Esophagus (tissue), 2 donors: ENCODE measurements around the gene XNDC1N. TPM values are rescaled to one million over a fixed set of nuclear protein-coding genes. Genes with fewer than 3 reads are reported as not detected.
"Not testable (repeated sequence)": the region's sequence is repeated elsewhere in the genome, so short reads cannot be mapped to it uniquely, and the experiment has no call there.

Source experiments
- H3K27ac ChIP-seq, 2 donors: one replicate each; pipeline ENCODE4 v1.5.1; 2013; ENCODE audit warnings: low read depth in 2 of 2, mild to moderate bottlenecking in 2 of 2, inconsistent platforms in 1 of 2, low read length in 1 of 2, moderate library complexity in 1 of 2
- H3K27me3 ChIP-seq, 2 donors: one replicate each; pipeline ENCODE4 v1.6.1; 2013; ENCODE audit warnings: low read length in 2 of 2, control low read depth in 1 of 2, mild to moderate bottlenecking in 1 of 2; ENCODE audit not compliant: insufficient read depth in 2 of 2, control insufficient read depth in 1 of 2
- H3K36me3 ChIP-seq, 2 donors: one replicate each; pipeline ENCODE4 v1.6.1; 2013; ENCODE audit warnings: low read length in 1 of 2; ENCODE audit not compliant: control insufficient read depth in 2 of 2, insufficient read depth in 2 of 2
- H3K4me1 ChIP-seq, 2 donors: one replicate each; pipeline ENCODE4 v1.6.1; 2013; ENCODE audit warnings: low read length in 1 of 2; ENCODE audit not compliant: control insufficient read depth in 2 of 2, insufficient read depth in 2 of 2
- H3K4me3 ChIP-seq, 2 donors: one replicate each; pipeline ENCODE4 v1.5.1; 2013; ENCODE audit warnings: low read length in 2 of 2, mild to moderate bottlenecking in 2 of 2, low read depth in 1 of 2, moderate library complexity in 1 of 2
- H3K9me3 ChIP-seq, 2 donors: one replicate each; pipeline ENCODE4 v1.6.1; 2013; ENCODE audit warnings: mild to moderate bottlenecking in 2 of 2, low read depth in 1 of 2, low read length in 1 of 2, moderate library complexity in 1 of 2; ENCODE audit not compliant: control insufficient read depth in 2 of 2, insufficient read depth in 1 of 2
- WGBS, 2 donors: extraction: QIAGEN DNeasy Blood & Tissue Kit; methylation state at CpG; one replicate each; pipeline ENCODE4 v1.1.7; 2013; 5-methylcytosine and 5-hydroxymethylcytosine counted together
- polyA plus RNA-seq, 2 donors: library from polyadenylated mRNA; stranded (reverse); fragments of 200-250 nt; gene quantifications; one replicate each; pipeline ENCODE4 v1.2.3, GENCODE V29; 2013
- donor health status: healthy with polysubstance abuse.
- donor health status: Bipolar disorder and iron deficiency.

XNDC1N gene
- polyA plus RNA-seq, 2 donors, result 1.9 to 4.7 TPM

DNA sequence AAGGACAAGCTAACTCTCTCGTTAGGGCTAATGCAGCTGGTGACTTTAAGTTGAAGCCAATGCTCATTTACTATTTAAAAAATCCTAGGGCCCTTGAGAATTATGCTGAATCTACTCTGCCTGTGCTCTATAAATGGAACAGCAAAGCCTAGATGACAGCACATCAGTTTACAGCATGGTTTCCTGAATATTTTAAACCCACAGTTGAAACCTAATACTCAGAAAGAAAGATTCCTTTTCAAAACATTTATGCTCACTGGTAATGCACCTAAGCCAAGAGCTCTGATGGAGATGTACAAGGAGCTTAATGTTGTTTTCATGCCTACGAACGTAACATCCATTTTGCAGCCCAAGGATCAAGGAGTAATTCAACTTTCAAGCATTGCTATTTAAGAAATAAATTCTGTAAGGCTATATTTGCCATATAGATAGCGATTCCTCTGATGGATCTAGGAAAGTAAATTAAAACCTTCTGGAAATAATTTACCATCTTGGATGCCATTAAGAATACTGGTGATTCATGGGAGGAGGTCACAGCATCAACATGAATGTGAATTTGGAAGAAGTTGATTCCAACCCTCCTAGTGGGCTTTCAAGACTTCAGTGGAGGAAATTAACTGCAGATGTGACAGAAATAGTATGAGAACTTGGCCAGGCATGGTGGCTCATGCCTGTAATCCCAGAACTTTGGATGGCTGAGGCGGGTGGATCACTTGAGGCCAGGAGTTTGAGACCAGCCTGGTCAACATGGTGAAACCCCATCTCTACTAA, 14.5 kb downstream of the XNDC1N start:
- Histone ChIP-seq H3K9me3 (no peaks in the 10 kb centered on the region), H3K27me3 (no peaks in the 10 kb centered on the region), H3K4me1 (no peaks in the 10 kb centered on the region), H3K4me3 (no peak overlapping the region), H3K27ac (no peak overlapping the region), H3K36me3 (peaks cover 10 to 14% of the 10 kb centered on the region in 2 donors)
- 87 to 93% methylated on average over 5 of the region's 5 CpGs for WGBS, 2 donors

GRCh38 chr11:71911986-71912340, 16.4 kb downstream of the XNDC1N start:
- not testable (repeated sequence) for H3K27me3 ChIP-seq, H3K4me3 ChIP-seq, H3K36me3 ChIP-seq, H3K4me1 ChIP-seq, H3K27ac ChIP-seq, H3K9me3 ChIP-seq
- 54 to 72% methylated on average over 10 of the region's 10 CpGs for WGBS, 2 donors

DNA sequence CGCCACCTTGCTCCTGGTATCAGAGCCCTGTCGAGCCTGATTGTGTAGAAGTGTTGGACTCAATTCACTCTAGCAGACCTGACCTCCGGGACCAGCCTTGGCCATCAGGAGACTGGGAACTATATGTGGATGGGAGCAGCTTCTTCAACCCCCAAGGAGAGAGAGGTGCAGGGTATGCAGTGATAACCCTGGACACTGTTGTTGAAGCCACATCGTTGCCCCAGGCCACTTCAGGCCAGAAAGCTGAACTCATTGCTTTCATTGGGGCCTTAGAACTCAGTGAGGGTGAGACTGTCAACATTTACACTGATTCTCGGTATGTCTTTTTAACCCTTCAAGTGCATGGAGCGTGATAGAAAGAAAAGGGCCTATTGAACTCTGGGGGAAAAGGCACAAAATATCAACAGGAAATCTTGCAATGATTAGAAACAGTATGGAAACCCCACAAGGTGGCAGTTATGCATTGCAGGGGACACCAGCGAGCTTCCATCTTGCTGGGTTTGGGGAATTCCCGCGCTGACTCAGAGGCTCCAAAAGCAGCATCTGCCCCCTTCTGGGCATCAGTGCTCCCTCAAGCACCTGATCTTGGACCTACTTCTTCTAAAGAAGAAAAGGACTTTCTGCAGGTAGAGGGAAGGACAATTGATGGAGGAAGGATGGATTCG, 16.9 kb downstream of the XNDC1N start:
- not testable (repeated sequence) for H3K4me1 ChIP-seq, H3K36me3 ChIP-seq, H3K9me3 ChIP-seq, H3K27ac ChIP-seq, H3K4me3 ChIP-seq, H3K27me3 ChIP-seq
- 78 to 79% methylated on average over 10 of the region's 10 CpGs for WGBS, 2 donors

- 89% methylated on average over 5 of the region's 5 CpGs for WGBS, 2 donors
- not testable (repeated sequence) for H3K4me3 ChIP-seq, H3K9me3 ChIP-seq, H3K27me3 ChIP-seq, H3K36me3 ChIP-seq, H3K27ac ChIP-seq, H3K4me1 ChIP-seq
Observed at GRCh38 chr11:71910775-71911174, 17.6 kb downstream of the XNDC1N start.

- Histone ChIP-seq H3K9me3 (no peaks in the 10 kb centered on the region), H3K36me3 (peaks cover 2% of the 10 kb centered on the region in 2 donors), H3K27me3 (no peaks in the 10 kb centered on the region), H3K27ac (no peak overlapping the region), H3K4me1 (no peaks in the 10 kb centered on the region), H3K4me3 (no peak overlapping the region)
- 81 to 85% methylated on average over 9 of the region's 9 CpGs for WGBS, 2 donors
Observed at GRCh38 chr11:71908218-71908617, 20.2 kb downstream of the XNDC1N start.

DNA sequence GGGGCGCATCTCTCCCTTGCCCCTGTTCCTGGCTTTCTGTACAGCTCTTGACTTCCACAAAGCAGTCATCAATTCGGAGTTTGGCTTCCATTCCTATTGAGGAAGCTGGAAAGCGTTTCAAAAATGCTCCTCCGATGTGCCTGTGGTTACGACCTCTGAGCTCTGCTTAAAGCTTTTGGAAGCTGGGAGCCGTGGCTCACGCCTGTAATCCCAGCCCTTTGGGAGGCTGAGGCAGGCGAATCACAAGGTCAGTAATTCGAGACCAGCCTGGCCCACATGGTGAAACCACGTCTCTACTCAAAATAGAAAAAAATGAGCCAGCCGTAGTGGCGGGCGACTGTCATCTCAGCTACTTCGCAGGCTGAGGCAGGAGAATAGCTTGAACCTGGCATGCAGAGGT, 27.3 kb downstream of the XNDC1N start:
- H3K4me3 ChIP-seq, H3K4me1 ChIP-seq, H3K36me3 ChIP-seq, H3K27me3 ChIP-seq, H3K27ac ChIP-seq, H3K9me3 ChIP-seq: not testable (repeated sequence)
- WGBS, 2 donors, result 87 to 89% methylated on average over 14 of the region's 14 CpGs

DNA sequence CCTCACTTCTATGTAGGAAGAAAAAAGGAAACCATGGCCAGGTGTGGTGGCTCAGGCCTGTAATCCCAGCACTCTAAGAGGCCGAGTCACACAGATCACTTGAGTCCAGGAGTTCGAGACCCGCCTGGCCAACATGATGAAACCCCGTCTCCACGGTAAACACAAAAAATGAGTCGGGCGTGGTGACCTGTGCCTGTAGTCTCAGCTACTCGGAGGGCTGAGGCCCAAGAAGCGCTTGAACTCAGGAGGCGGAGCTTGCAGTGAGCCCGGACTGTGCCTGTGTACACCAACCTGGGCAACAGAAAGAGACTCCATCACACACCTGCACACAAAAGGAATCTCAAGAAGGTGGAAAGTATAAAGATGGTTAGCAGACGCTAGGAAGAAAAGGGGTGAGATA, 32.4 kb downstream of the XNDC1N start:
- Histone ChIP-seq H3K27ac (no peak overlapping the region), H3K4me1 (no peaks in the 10 kb centered on the region), H3K36me3 (no peaks in the 10 kb centered on the region), H3K9me3 (no peaks in the 10 kb centered on the region), H3K4me3 (no peak overlapping the region), H3K27me3 (no peaks in the 10 kb centered on the region)
- 95% methylated on average over 12 of the region's 12 CpGs for WGBS, 2 donors

DNA sequence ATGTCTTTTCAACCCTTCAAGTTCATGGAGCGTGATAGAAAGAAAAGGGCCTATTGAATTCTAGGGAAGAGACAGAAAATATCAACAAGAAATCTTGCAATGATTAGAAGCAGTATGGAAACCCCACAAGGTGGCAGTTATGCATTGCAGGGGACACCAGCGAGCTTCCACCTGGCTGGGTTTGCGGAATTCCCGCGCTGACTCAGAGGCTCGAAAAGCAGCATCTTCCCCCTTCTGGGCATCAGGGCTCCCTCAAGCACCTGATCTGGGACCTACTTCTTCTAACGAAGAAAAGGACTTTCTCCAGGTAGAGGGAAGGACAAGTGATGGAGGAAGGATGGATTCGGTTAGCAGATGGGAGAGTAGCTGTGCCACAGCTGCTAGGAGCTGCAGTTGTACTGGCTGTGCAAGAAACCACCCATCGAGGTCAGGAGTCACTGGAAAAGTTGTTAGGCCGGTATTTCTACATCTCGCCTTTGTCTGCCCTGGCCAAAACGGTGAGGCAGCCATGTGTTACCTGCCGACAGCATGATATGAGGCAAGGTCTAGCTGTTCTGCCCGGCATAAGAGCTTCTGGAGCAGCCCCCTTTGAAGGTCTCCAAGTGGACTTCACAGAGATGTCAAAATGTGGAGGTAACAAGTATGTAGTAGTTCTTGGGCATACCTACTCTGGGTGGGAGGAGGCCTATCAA, 39.1 kb downstream of the XNDC1N start:
- H3K36me3 ChIP-seq, H3K27ac ChIP-seq, H3K4me3 ChIP-seq, H3K9me3 ChIP-seq, H3K27me3 ChIP-seq, H3K4me1 ChIP-seq: not testable (repeated sequence)
- 78 to 80% methylated on average over 13 to 14 of the region's 14 CpGs for WGBS, 2 donors

GRCh38 chr11:71888335-71889010, 39.9 kb downstream of the XNDC1N start:
- H3K9me3 ChIP-seq, H3K36me3 ChIP-seq, H3K4me3 ChIP-seq, H3K27me3 ChIP-seq, H3K27ac ChIP-seq, H3K4me1 ChIP-seq: not testable (repeated sequence)
- WGBS, 2 donors, result 82 to 86% methylated on average over 14 of the region's 14 CpGs
